GM06990 (cell line): ENCODE data around the gene ZFAND3.

Source experiments
- DNase-seq: peaks from one replicate; pipeline ENCODE4 v3.0.0-alpha.2; 2011; ENCODE audit not compliant: insufficient read length; ENCODE audit errors: extremely low read depth
- H3K27me3 ChIP-seq: replicated peaks from 2 replicates; pipeline ENCODE4 v1.6.0; 2011; ENCODE audit warnings: low read length; ENCODE audit not compliant: control insufficient read depth, insufficient read depth
- H3K36me3 ChIP-seq: 2 replicates; pipeline ENCODE4 v1.5.1; 2011; ENCODE audit warnings: low read length; ENCODE audit not compliant: control insufficient read depth, insufficient read depth
- H3K4me3 ChIP-seq: replicated peaks from 2 replicates; pipeline ENCODE4 v1.5.1; 2011; ENCODE audit warnings: low read depth, mild to moderate bottlenecking, control low read depth, low read length
- CTCF ChIP-seq: IDR thresholded peaks from 2 replicates; pipeline ENCODE4 v1.5.1; 2011; ENCODE audit warnings: low read length, control low read depth, mild to moderate bottlenecking, inconsistent platforms; ENCODE audit not compliant: insufficient read depth, poor library complexity, severe bottlenecking

ZFAND3 gene

GRCh38 chr6:37824170-37824569 is 4.6 kb downstream of the ZFAND3 start:
- H3K4me3 ChIP-seq = no peak overlapping the region
- no peak for TF ChIP-seq CTCF
- H3K36me3 ChIP-seq = no peaks in the 10 kb centered on the region
- no peak for DNase-seq
- H3K27me3 ChIP-seq = no peaks in the 10 kb centered on the region

- Histone ChIP-seq H3K36me3 (no peaks in the 10 kb centered on the region), H3K27me3 (no peaks in the 10 kb centered on the region), H3K4me3 (no peak overlapping the region)
- TF ChIP-seq CTCF = no peak
- DNase-seq = no peak
Observed at GRCh38 chr6:37826188-37826587, 6.7 kb downstream of the ZFAND3 start.

GRCh38 chr6:37826993-37827392 is 7.5 kb downstream of the ZFAND3 start:
- Histone ChIP-seq H3K27me3 (no peaks in the 10 kb centered on the region), H3K4me3 (no peak overlapping the region), H3K36me3 (no peaks in the 10 kb centered on the region)
- no peak for DNase-seq
- no peak for TF ChIP-seq CTCF

GRCh38 chr6:37827603-37828265 is 8.2 kb downstream of the ZFAND3 start:
- Histone ChIP-seq H3K4me3 (no peak overlapping the region), H3K27me3 (no peaks in the 10 kb centered on the region), H3K36me3 (no peaks in the 10 kb centered on the region; the same call in 1 of the 2 replicates)
- TF ChIP-seq CTCF = no peak
- DNase-seq = no peak

- Histone ChIP-seq H3K36me3 (no peaks in the 10 kb centered on the region; the same call in 1 of the 2 replicates), H3K4me3 (no peak overlapping the region), H3K27me3 (no peaks in the 10 kb centered on the region)
- no peak for TF ChIP-seq CTCF
- DNase-seq = peak; percentile 18
Observed at GRCh38 chr6:37830225-37830624, 10.7 kb downstream of the ZFAND3 start.

GRCh38 chr6:37831457-37831856 is 11.9 kb downstream of the ZFAND3 start:
- Histone ChIP-seq H3K27me3 (no peaks in the 10 kb centered on the region), H3K4me3 (no peak overlapping the region), H3K36me3 (no peaks in the 10 kb centered on the region; the same call in 1 of the 2 replicates)
- no peak for TF ChIP-seq CTCF
- DNase-seq = no peak
